Liver (tissue), 3 donors: Measurements from ENCODE around the gene FAT2.

Experiments used
- CTCF ChIP-seq: fragments of 150-350 bp; IDR thresholded peaks from 2 replicates; pipeline ENCODE4 v1.5.1; 2017; ENCODE audit warnings: improper control_type of control experiment, low read depth, low read length; ENCODE audit not compliant: missing input control
- EGR1 ChIP-seq, 2 donors: IDR thresholded peaks; 2 replicates each; pipeline ENCODE4 v1.6.1; 2016 to 2018; ENCODE audit warnings: antibody characterized with exemption in 2 of 2, low read depth in 2 of 2
- FOXA2 ChIP-seq: IDR thresholded peaks from 2 replicates; pipeline ENCODE4 v1.6.1; 2016; ENCODE audit warnings: antibody characterized with exemption
- GABPA ChIP-seq, 2 donors: IDR thresholded peaks in 1 of 2; conservative IDR thresholded peaks in 1 of 2; 2 replicates each; pipeline ENCODE4 v1.6.1; 2016; ENCODE audit warnings: antibody characterized with exemption in 2 of 2, mild to moderate bottlenecking in 1 of 2, moderate library complexity in 1 of 2
- JUND ChIP-seq, 2 donors: IDR thresholded peaks; 2 replicates each; pipeline ENCODE4 v1.6.1; 2016; ENCODE audit warnings: antibody characterized with exemption in 2 of 2
- MAX ChIP-seq: IDR thresholded peaks from 2 replicates; pipeline ENCODE4 v1.6.1; 2016; ENCODE audit warnings: antibody characterized with exemption
- RAD21 ChIP-seq, 2 donors: IDR thresholded peaks; 2 replicates each; pipeline ENCODE4 v1.6.1; 2016; ENCODE audit warnings: antibody characterized with exemption in 2 of 2, mild to moderate bottlenecking in 2 of 2
- REST ChIP-seq: IDR thresholded peaks from 2 replicates; pipeline ENCODE4 v1.6.1; 2016; ENCODE audit warnings: antibody characterized with exemption, mild to moderate bottlenecking
- SP1 ChIP-seq: IDR thresholded peaks from 2 replicates; pipeline ENCODE4 v1.6.1; 2018; ENCODE audit warnings: antibody characterized with exemption, mild to moderate bottlenecking
- TAF1 ChIP-seq: conservative IDR thresholded peaks from 2 replicates; pipeline ENCODE4 v1.6.1; 2016; ENCODE audit warnings: antibody characterized with exemption, mild to moderate bottlenecking
- YY1 ChIP-seq: IDR thresholded peaks from 2 replicates; pipeline ENCODE4 v1.6.1; 2016; ENCODE audit warnings: antibody characterized with exemption, mild to moderate bottlenecking
- donor health status: healthy.
- donor health status: healthy.

GRCh38 chr5:151569132-151570046 lies 21.7 kb downstream of the FAT2 start:
- no peak for TF ChIP-seq JUND (IDR thresholded peaks at IDR 0.05)
- no peak for TF ChIP-seq CTCF
- TF ChIP-seq TAF1, result no peak
- TF ChIP-seq RAD21 (IDR thresholded peaks at IDR 0.05), result no peak
- TF ChIP-seq GABPA (IDR thresholded peaks at IDR 0.05 in 1 of 2, conservative IDR thresholded peaks at IDR 0.05 in 1 of 2), result no peak
- TF ChIP-seq EGR1 (IDR thresholded peaks at IDR 0.05; ENCODE audit: low read depth in 2 of 2), result no peak
- no peak for TF ChIP-seq SP1
- TF ChIP-seq YY1, result no peak
- TF ChIP-seq MAX, result no peak
- no peak for TF ChIP-seq REST
- no peak for TF ChIP-seq FOXA2
